HepG2 (cell line): Measurements from ENCODE around the gene SMG7. TPM values are rescaled to one million over a fixed set of nuclear protein-coding genes. Genes with fewer than 3 reads are reported as not detected.

Experiments
- ATAC-seq: fragments of 200-7000 bp; cut with Tn5 transposase; 3 replicates; pipeline ENCODE4 v1.9.1; 2020; ENCODE audit warnings: mild to moderate bottlenecking, moderate library complexity
- BruUV-seq: library from RNA; stranded (reverse); fragments of 400-500 nt; replicated peaks from 2 replicates; lab custom pipeline; 2021; lab: Mats Ljungman, UMichigan
- CTCF ChIA-PET: fragments of 300-600 bp; formaldehyde crosslinking; extraction: SDS; loops from one replicate; lab custom pipeline; 2021; ENCODE audit warnings: low total read pairs, inconsistent platforms, low intra/inter-chr PET ratio; lab: Yijun Ruan, JAX
- POLR2A ChIA-PET: fragments of 350-600 bp; sonication (Branson Sonifier 250); formaldehyde crosslinking; loops from one replicate; lab custom pipeline; 2020; ENCODE audit warnings: antibody characterized with exemption, inconsistent platforms; lab: Yijun Ruan, JAX
- DNase-seq: peaks from one replicate; pipeline ENCODE4 v3.0.0-alpha.2; 2015; ENCODE audit warnings: low spot score
- FAIRE-seq: peaks from 3 replicates; lab custom pipeline; 2011; peaks lifted over from hg19 to GRCh38; lab: Jason Lieb, UNC
- H2AFZ ChIP-seq: one replicate; pipeline ENCODE4 v1.6.1; 2011; ENCODE audit warnings: low read length, inconsistent platforms
- H3K27ac ChIP-seq: fragments of 300-600 bp; 3 replicates; pipeline ENCODE4 v1.8.0; 2011; ENCODE audit warnings: mixed run types, mild to moderate bottlenecking, mixed read lengths, low read length, inconsistent platforms; ENCODE audit not compliant: insufficient read depth; ENCODE audit errors: extremely low read length
- H3K27me3 ChIP-seq, 2 experiments: fragments of 200-600 bp in 1 of 2; 2 replicates in 1 of 2; 3 replicates in 1 of 2; pipeline versions ENCODE4 v1.6.0 to v1.8.0; 2011; ENCODE audit warnings: low read length in 2 of 2, mild to moderate bottlenecking in 2 of 2, moderate library complexity in 2 of 2, inconsistent platforms in 1 of 2; ENCODE audit not compliant: insufficient read depth in 2 of 2, control insufficient read depth in 1 of 2
- H3K36me3 ChIP-seq, 2 experiments: fragments of 200-600 bp in 1 of 2; replicated peaks in 1 of 2; 2 replicates in 1 of 2; 3 replicates in 1 of 2; pipeline versions ENCODE4 v1.5.1 to v1.8.0; 2011; ENCODE audit warnings: low read length in 2 of 2, inconsistent platforms in 1 of 2; ENCODE audit not compliant: insufficient read depth in 2 of 2, control insufficient read depth in 1 of 2
- H3K4me1 ChIP-seq: 2 replicates; pipeline ENCODE4 v1.5.1; 2012; ENCODE audit warnings: low read length, inconsistent platforms; ENCODE audit not compliant: insufficient read depth
- H3K4me2 ChIP-seq: 2 replicates; pipeline ENCODE4 v1.6.0; 2011; ENCODE audit warnings: low read depth, low read length, inconsistent platforms
- H3K4me3 ChIP-seq, 3 experiments: fragments of 200-600 bp in 1 of 3; sonication (generic), shearing (Covaris generic) in 1 of 3; replicated peaks in 1 of 3; 2 replicates each; pipeline ENCODE4 v1.5.1; 2011 to 2016; ENCODE audit warnings: low read length in 3 of 3, inconsistent platforms in 2 of 3, low read depth in 2 of 3, mild to moderate bottlenecking in 2 of 3, control low read depth in 1 of 3, mixed read lengths in 1 of 3; ENCODE audit not compliant: insufficient read depth in 1 of 3
- H3K79me2 ChIP-seq: one replicate; pipeline ENCODE4 v1.6.1; 2011; ENCODE audit warnings: low read length, inconsistent platforms; ENCODE audit not compliant: insufficient read depth
- H3K9ac ChIP-seq: 2 replicates; pipeline ENCODE4 v1.6.0; 2011; ENCODE audit warnings: mild to moderate bottlenecking, low read depth, low read length, inconsistent platforms; ENCODE audit not compliant: insufficient read depth
- H3K9me3 ChIP-seq: 2 replicates; pipeline ENCODE4 v1.5.1; 2012; ENCODE audit warnings: mild to moderate bottlenecking, low read length
- H4K20me1 ChIP-seq: 2 replicates; pipeline ENCODE4 v1.6.0; 2011; ENCODE audit warnings: inconsistent platforms, mild to moderate bottlenecking, low read length, moderate library complexity; ENCODE audit not compliant: insufficient read depth
- ATF2 ChIP-seq: sonication (generic); formaldehyde crosslinking; IDR thresholded peaks from 2 replicates; pipeline ENCODE4 v1.4.0; 2020; ENCODE audit warnings: missing genetic modification reagents
- NBN ChIP-seq: fragments of 450-650 bp; conservative IDR thresholded peaks from 2 replicates; pipeline ENCODE4 v1.6.1; 2017
- SIN3A ChIP-seq: IDR thresholded peaks from 2 replicates; pipeline ENCODE4 v1.6.1; 2011; ENCODE audit warnings: low read depth, mild to moderate bottlenecking, control low read depth, low read length, borderline replicate concordance
- ZNF792 ChIP-seq: IDR thresholded peaks from 2 replicates; pipeline ENCODE4 v1.6.1; 2016
- WGBS: methylation state at CpG from one replicate; pipeline ENCODE4 v1.1.6; 2017; ENCODE audit warnings: low lambda C conversion rate; 5-methylcytosine and 5-hydroxymethylcytosine counted together
- in situ Hi-C: cut with HindIII; loops from 2 replicates; pipeline ENCODE4 v1.10.0; 2017; ENCODE audit warnings: low pct_unique_long_range_greater_than_20kb; ENCODE audit not compliant: extremely low pct_ligation_motif_present
- intact Hi-C: fragments of 100-400 bp; cut with micrococcal nuclease; formaldehyde crosslinking; loops from one replicate; pipeline ENCODE4 v1.10.0; 2022; ENCODE audit not compliant: unreplicated experiment
- polyA plus RNA-seq, 8 experiments: library from polyadenylated mRNA; depleted of rRNA in 3 of 8; stranded (reverse) in 7 of 8; unstranded in 1 of 8; fragments of >200 nt; fragmentation: Illumina TruSeq in 4 of 8; extraction: Trizol in 4 of 8; gene quantifications; 2 replicates each; pipeline versions ENCODE4 v1.2.1 to v1.2.3, GENCODE V29; 2011 to 2016; ENCODE audit warnings: low read depth in 4 of 8, missing spikeins in 1 of 8, mixed read lengths in 1 of 8; ENCODE audit not compliant: insufficient read depth in 1 of 8
- total RNA-seq, 5 experiments: library from RNA; depleted of rRNA; stranded (reverse); fragments of >200 nt; fragmentation: Illumina TruSeq; extraction: Trizol; gene quantifications; 2 replicates each; pipeline ENCODE4 v1.2.3, GENCODE V29; 2016; ENCODE audit warnings: low read depth in 1 of 5
- TF ChIP-seq, protein P1 (sequence below): IDR thresholded peaks from 2 replicates; pipeline ENCODE4 v1.6.1; 2016; ENCODE audit warnings: low read depth, control low read depth

Gene SMG7
- total and polyA plus RNA-seq, 2 of the 13 experiments (the other 11 are each of a cell fraction or from before 2014, with no cell fraction given) = 14.9 to 27.9 TPM

- TF ChIP-seq ATF2 (CRISPR knock-in tag) = no peak
- no peak for TF ChIP-seq SIN3A
Observed at GRCh38 chr1:183598386-183598785, 126.1 kb downstream of the SMG7 start (continued).

- Histone ChIP-seq H3K36me3 (no peaks in the 10 kb centered on the region), H3K27me3 (peaks cover 0 to 14% of the 10 kb centered on the region in 2 experiments; a peak in 2 of 5 replicates), H3K9ac (no peak overlapping the region), H3K9me3 (no peaks in the 10 kb centered on the region), H2AFZ (no peak overlapping the region), H4K20me1 (no peaks in the 10 kb centered on the region), H3K79me2 (no peaks in the 10 kb centered on the region), H3K4me2 (no peak overlapping the region), H3K27ac (no peak overlapping the region), H3K4me1 (peaks cover 23% of the 10 kb centered on the region), H3K4me3 (no peak overlapping the region)
- in situ Hi-C loops (no loop called here), intact Hi-C loops (no loop called here)
- TF ChIP-seq, protein P1, sequence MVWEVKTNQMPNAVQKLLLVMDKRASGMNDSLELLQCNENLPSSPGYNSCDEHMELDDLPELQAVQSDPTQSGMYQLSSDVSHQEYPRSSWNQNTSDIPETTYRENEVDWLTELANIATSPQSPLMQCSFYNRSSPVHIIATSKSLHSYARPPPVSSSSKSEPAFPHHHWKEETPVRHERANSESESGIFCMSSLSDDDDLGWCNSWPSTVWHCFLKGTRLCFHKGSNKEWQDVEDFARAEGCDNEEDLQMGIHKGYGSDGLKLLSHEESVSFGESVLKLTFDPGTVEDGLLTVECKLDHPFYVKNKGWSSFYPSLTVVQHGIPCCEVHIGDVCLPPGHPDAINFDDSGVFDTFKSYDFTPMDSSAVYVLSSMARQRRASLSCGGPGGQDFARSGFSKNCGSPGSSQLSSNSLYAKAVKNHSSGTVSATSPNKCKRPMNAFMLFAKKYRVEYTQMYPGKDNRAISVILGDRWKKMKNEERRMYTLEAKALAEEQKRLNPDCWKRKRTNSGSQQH = no peak
- TF ChIP-seq ZNF792 (no peak), NBN (no peak)
- no peak for FAIRE-seq
- ChIA-PET POLR2A (no interaction called here), CTCF (no interaction called here)
- no peak for ATAC-seq
- BruUV-seq = no TSS peak
- 55% methylated on average over 3 of the region's 3 CpGs for WGBS
- DNase-seq = no peak
Observed at GRCh38 chr1:183600136-183600535, 127.8 kb downstream of the SMG7 start.
